IMR-90 (cell line): ENCODE data around the gene ZNF550. TPM values are rescaled to one million over a fixed set of nuclear protein-coding genes. Genes with fewer than 3 reads are reported as not detected.
A peak's percentile ranks its signal among the peaks of the same experiment; 100 is the strongest.

Source experiments
- ATAC-seq: fragments of 200-7000 bp; cut with Tn5 transposase; 2 replicates; pipeline ENCODE4 v1.9.1; 2020; ENCODE audit warnings: low read depth, mild to moderate bottlenecking, moderate library complexity
- BruUV-seq: library from RNA; stranded (reverse); fragments of 400-500 nt; replicated peaks from 2 replicates; lab custom pipeline; 2021; lab: Mats Ljungman, UMichigan
- CTCF ChIA-PET: fragments of 300-600 bp; formaldehyde crosslinking; extraction: SDS; loops from one replicate; lab custom pipeline; 2021; ENCODE audit warnings: antibody characterized with exemption; lab: Yijun Ruan, JAX
- POLR2A ChIA-PET: fragments of 300-600 bp; sonication (Branson Sonifier 250); formaldehyde crosslinking; loops from one replicate; lab custom pipeline; 2022; ENCODE audit warnings: antibody characterized with exemption; ENCODE audit not compliant: unreplicated experiment; lab: Charles Lee
- DNase-seq: peaks from one replicate; pipeline ENCODE4 v3.0.0; 2013
- H2AFZ ChIP-seq: replicated peaks from 2 replicates; pipeline ENCODE3; 2013; ENCODE audit warnings: low read length, mild to moderate bottlenecking; ENCODE audit not compliant: poor library complexity
- H2AK5ac ChIP-seq: 2 replicates; pipeline ENCODE4 v1.6.1; 2013; ENCODE audit warnings: low read depth, low read length, inconsistent platforms
- H2AK9ac ChIP-seq: replicated peaks from 2 replicates; pipeline ENCODE3; 2013; ENCODE audit warnings: mild to moderate bottlenecking, low read depth, low read length, moderate library complexity; ENCODE audit not compliant: poor library complexity
- H2BK120ac ChIP-seq: 2 replicates; pipeline ENCODE4 v1.6.1; 2013; ENCODE audit warnings: low read depth, low read length, inconsistent platforms
- H2BK15ac ChIP-seq: 3 replicates; pipeline ENCODE4 v1.6.1; 2013; ENCODE audit warnings: low read depth, low read length, inconsistent platforms
- H2BK20ac ChIP-seq: 2 replicates; pipeline ENCODE4 v1.6.1; 2013; ENCODE audit warnings: low read depth, mild to moderate bottlenecking, inconsistent platforms, low read length, moderate library complexity
- H2BK5ac ChIP-seq: 2 replicates; pipeline ENCODE4 v1.6.1; 2013; ENCODE audit warnings: mild to moderate bottlenecking, low read depth, low read length, inconsistent platforms; ENCODE audit not compliant: poor library complexity, severe bottlenecking
- H3K14ac ChIP-seq: replicated peaks from 2 replicates; pipeline ENCODE4 v1.6.1; 2013; ENCODE audit warnings: low read depth, low read length, inconsistent platforms
- H3K18ac ChIP-seq: 2 replicates; pipeline ENCODE4 v1.6.1; 2013; ENCODE audit warnings: low read depth, low read length, control low read depth
- H3K23ac ChIP-seq: 2 replicates; pipeline ENCODE4 v1.6.1; 2013; ENCODE audit warnings: low read depth, low read length, inconsistent platforms
- H3K27ac ChIP-seq: 2 replicates; pipeline ENCODE4 v1.5.1; 2013; ENCODE audit warnings: mild to moderate bottlenecking, control low read depth, low read length; ENCODE audit not compliant: insufficient read depth
- H3K27me3 ChIP-seq: 2 replicates; pipeline ENCODE4 v1.6.1; 2013; ENCODE audit warnings: low read length; ENCODE audit not compliant: control insufficient read depth, insufficient read depth
- H3K36me3 ChIP-seq: 2 replicates; pipeline ENCODE4 v1.6.1; 2013; ENCODE audit warnings: low read length, mixed read lengths; ENCODE audit not compliant: control insufficient read depth, insufficient read depth
- H3K4ac ChIP-seq: 2 replicates; pipeline ENCODE4 v1.6.1; 2013; ENCODE audit warnings: low read depth, low read length, inconsistent platforms
- H3K4me1 ChIP-seq: 2 replicates; pipeline ENCODE4 v1.6.1; 2013; ENCODE audit warnings: low read length, mixed read lengths; ENCODE audit not compliant: control insufficient read depth, insufficient read depth
- H3K4me2 ChIP-seq: 2 replicates; pipeline ENCODE4 v1.6.1; 2013; ENCODE audit warnings: low read depth, mild to moderate bottlenecking, control low read depth, low read length, moderate library complexity
- H3K4me3 ChIP-seq: 2 replicates; pipeline ENCODE4 v1.5.1; 2013; ENCODE audit warnings: low read depth, mild to moderate bottlenecking, control low read depth, low read length, moderate library complexity; ENCODE audit not compliant: insufficient read depth
- H3K56ac ChIP-seq: 2 replicates; pipeline ENCODE4 v1.6.1; 2013; ENCODE audit warnings: low read length, inconsistent platforms; ENCODE audit not compliant: insufficient read depth; ENCODE audit errors: extremely low read depth
- H3K79me1 ChIP-seq, 2 experiments: 2 replicates each; pipeline ENCODE4 v1.6.1; 2013; ENCODE audit warnings: low read length in 2 of 2, inconsistent platforms in 1 of 2, low read depth in 1 of 2
- H3K9ac ChIP-seq: 2 replicates; pipeline ENCODE4 v1.6.1; 2013; ENCODE audit warnings: low read depth, low read length, control low read depth
- H3K9me1 ChIP-seq: 2 replicates; pipeline ENCODE4 v1.6.1; 2013; ENCODE audit warnings: low read length, inconsistent platforms; ENCODE audit not compliant: insufficient read depth
- H3K9me3 ChIP-seq: 2 replicates; pipeline ENCODE4 v1.6.1; 2013; ENCODE audit warnings: low read length; ENCODE audit not compliant: control insufficient read depth, insufficient read depth
- H4K20me1 ChIP-seq: 2 replicates; pipeline ENCODE4 v1.6.1; 2013; ENCODE audit warnings: low read length, inconsistent platforms; ENCODE audit not compliant: insufficient read depth
- H4K5ac ChIP-seq: 2 replicates; pipeline ENCODE4 v1.6.1; 2013; ENCODE audit warnings: mild to moderate bottlenecking, low read depth, low read length, control low read depth
- H4K8ac ChIP-seq, 2 experiments: 2 replicates each; pipeline ENCODE4 v1.6.1; 2013; ENCODE audit warnings: low read depth in 2 of 2, low read length in 2 of 2, control low read depth in 1 of 2, inconsistent platforms in 1 of 2
- H4K91ac ChIP-seq: 2 replicates; pipeline ENCODE4 v1.6.1; 2013; ENCODE audit warnings: low read depth, low read length, inconsistent platforms; ENCODE audit not compliant: insufficient read depth
- CEBPB ChIP-seq: IDR thresholded peaks from 2 replicates; pipeline ENCODE4 v1.6.1; 2012; ENCODE audit warnings: low read depth, low read length, improper control_type of control experiment
- MAZ ChIP-seq: IDR thresholded peaks from 2 replicates; pipeline ENCODE4 v1.6.1; 2012; ENCODE audit warnings: low read depth, mild to moderate bottlenecking, low read length, improper control_type of control experiment, moderate library complexity, borderline replicate concordance
- MXI1 ChIP-seq: IDR thresholded peaks from 2 replicates; pipeline ENCODE4 v1.6.1; 2012; ENCODE audit warnings: low read depth, mild to moderate bottlenecking, low read length, moderate library complexity, borderline replicate concordance
- POLR2A ChIP-seq: IDR thresholded peaks from 2 replicates; pipeline ENCODE4 v1.6.1; 2012; ENCODE audit warnings: mild to moderate bottlenecking, low read depth, low read length
- RAD21 ChIP-seq: IDR thresholded peaks from 2 replicates; pipeline ENCODE4 v1.6.1; 2012; ENCODE audit warnings: low read length, improper control_type of control experiment
- RFX5 ChIP-seq: IDR thresholded peaks from 2 replicates; pipeline ENCODE4 v1.8.0; 2012; ENCODE audit warnings: low read depth, mild to moderate bottlenecking, low read length, moderate library complexity
- SMC3 ChIP-seq: fragments of 150-350 bp; IDR thresholded peaks from 2 replicates; pipeline ENCODE4 v1.6.1; 2016; ENCODE audit warnings: low read depth, mild to moderate bottlenecking, antibody characterized with exemption, low read length, moderate library complexity
- USF2 ChIP-seq: fragments of 150-350 bp; IDR thresholded peaks from 2 replicates; pipeline ENCODE4 v1.6.1; 2017; ENCODE audit warnings: mild to moderate bottlenecking, antibody characterized with exemption, low read length, low read depth
- WGBS, 2 experiments: methylation state at CpG; one replicate each; pipeline versions ENCODE4 v1.1.5 to v1.1.7; 2013; ENCODE audit warnings: missing lambda C conversion rate in 2 of 2; ENCODE audit not compliant: insufficient read length in 1 of 2; ENCODE audit errors: extremely low coverage in 2 of 2; 5-methylcytosine and 5-hydroxymethylcytosine counted together
- dilution Hi-C: fragments of 300-500 bp; cut with HindIII; formaldehyde crosslinking; loops from one replicate; pipeline ENCODE4 v1.14.3; 2018; ENCODE audit warnings: low sequenced_read_pairs; ENCODE audit not compliant: unreplicated experiment
- in situ Hi-C: fragments of 300-500 bp; cut with MboI; formaldehyde crosslinking; loops from 3 replicates; pipeline ENCODE4 v1.14.3; 2019; ENCODE audit warnings: low sequenced_read_pairs, inconsistent platforms, mixed read lengths
- intact Hi-C: fragments of 100-400 bp; cut with micrococcal nuclease; formaldehyde crosslinking; loops from 2 replicates; pipeline ENCODE4 v1.10.0; 2022
- polyA plus RNA-seq, 3 experiments: library from polyadenylated mRNA; depleted of rRNA; stranded (reverse); fragments of >200 nt; gene quantifications; 2 replicates each; pipeline ENCODE4 v1.2.3, GENCODE V29; 2012; ENCODE audit warnings: low replicate concordance in 1 of 3
- total RNA-seq: library from RNA; depleted of rRNA; stranded (reverse); fragments of >200 nt; gene quantifications from 2 replicates; pipeline ENCODE4 v1.2.3, GENCODE V29; 2012

Gene ZNF550
- total and polyA plus RNA-seq, 2 of the 4 experiments (the other 2 are of a cell fraction), result 5.7 to 12.5 TPM

- H2BK20ac ChIP-seq, result no peak overlapping the region
- H2BK5ac ChIP-seq, result no peak overlapping the region
- H4K5ac ChIP-seq, result peak overlapping the region; percentile 78
- no peak overlapping the region for H3K4ac ChIP-seq
- no peaks in the 10 kb centered on the region for H4K20me1 ChIP-seq
- no peak overlapping the region for H3K23ac ChIP-seq
- no peak overlapping the region for H3K27ac ChIP-seq
- ATAC-seq (no peak; the same call in 1 of the 2 replicates), DNase-seq (no peak)
- ChIA-PET CTCF (no interaction called here), POLR2A (no interaction called here)
- TF ChIP-seq RFX5 (no peak), SMC3 (no peak), USF2 (no peak), POLR2A (no peak), RAD21 (no peak), MXI1 (no peak), MAZ (no peak), CEBPB (no peak)
- H3K27me3 ChIP-seq, result no peaks in the 10 kb centered on the region
- no peak overlapping the region for H4K91ac ChIP-seq
- 100% methylated on average over 1 of the region's 8 CpGs; no CpG with 5 or more reads in 1 of the 2 experiments for WGBS, 2 experiments
- H3K79me1 ChIP-seq, result peaks cover 17 to 23% of the 10 kb centered on the region in 2 experiments
- H2AK5ac ChIP-seq, result no peak overlapping the region
- intact Hi-C loops, result no loop called here
- peak overlapping the region; percentile 75 for H3K4me3 ChIP-seq
- no TSS peak for BruUV-seq
- dilution Hi-C loops, result no loop called here
- H3K9me1 ChIP-seq, result no peaks in the 10 kb centered on the region
- H3K14ac ChIP-seq, result no peak overlapping the region
- no peaks in the 10 kb centered on the region for H3K9me3 ChIP-seq
- in situ Hi-C loops, result no loop called here
- no peak overlapping the region for H3K56ac ChIP-seq
- H2BK15ac ChIP-seq, result no peak overlapping the region
- no peaks in the 10 kb centered on the region for H3K4me1 ChIP-seq
- no peak overlapping the region for H2AK9ac ChIP-seq
- peak overlapping the region; percentile 98 for H2AFZ ChIP-seq
- no peak overlapping the region for H3K9ac ChIP-seq
- H3K18ac ChIP-seq, result no peak overlapping the region
- peak overlapping the region; percentile 40 to 79 for H4K8ac ChIP-seq
- peaks cover 2% of the 10 kb centered on the region; the same call in 1 of the 2 replicates for H3K36me3 ChIP-seq
- no peak overlapping the region for H2BK120ac ChIP-seq
- peak overlapping the region; percentile 82 for H3K4me2 ChIP-seq
These were observed 39.7 kb upstream of the ZNF550 start for GRCh38 chr19:57599377-57599760.
